ENCODE results near the gene CDK10. TPM values are rescaled to one million over a fixed set of nuclear protein-coding genes. Genes with fewer than 3 reads are reported as not detected.

The CDK10 gene
- total and polyA plus RNA-seq, 10 of the 15 experiments (the other 5 are each of a cell fraction or from before 2014, with no cell fraction given): 1.5 to 58.7 (median 36.0) TPM

DNA sequence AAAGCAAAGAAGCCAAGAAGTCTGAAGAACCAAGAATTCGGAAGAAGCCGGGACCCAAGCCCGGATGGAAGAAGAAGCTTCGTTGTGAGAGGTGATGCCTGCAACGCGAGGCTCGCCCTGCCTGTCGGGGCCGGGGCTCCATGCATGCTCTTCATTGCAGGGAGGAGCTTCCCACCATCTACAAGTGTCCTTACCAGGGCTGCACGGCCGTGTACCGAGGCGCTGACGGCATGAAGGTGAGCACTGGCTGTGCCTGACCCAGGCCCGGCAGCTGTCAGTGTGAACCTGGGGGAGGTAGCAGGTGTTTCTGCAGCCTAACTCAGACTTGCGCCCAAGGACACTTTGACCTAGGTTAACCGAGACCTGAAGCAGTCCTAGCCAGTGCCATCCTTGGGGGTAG is 46.8 kb downstream of the CDK10 start:
- Histone ChIP-seq H3K36me3 (ENCODE audit: control insufficient read depth in 2 of 2, insufficient read depth in 2 of 2, low read length in 1 of 2) (peaks cover 28 to 31% of the 10 kb centered on the region in 2 experiments), H3K27me3 (replicated peaks in 1 of 2; ENCODE audit: control insufficient read depth in 2 of 2, insufficient read depth in 2 of 2, low read length in 1 of 2) (no peaks in the 10 kb centered on the region), H3K9ac (ENCODE audit: control insufficient read depth, insufficient read depth, low read length) (no peak overlapping the region), H2AFZ (ENCODE audit: control insufficient read depth, low read depth, low read length) (no peak overlapping the region), H3K4me1 (ENCODE audit: control insufficient read depth, insufficient read depth, low read length) (peaks cover 3% of the 10 kb centered on the region; the same call in 1 of the 2 replicates), H3K27ac (ENCODE audit: control insufficient read depth, insufficient read depth) (no peak overlapping the region), H4K20me1 (ENCODE audit: control insufficient read depth, insufficient read depth) (no peaks in the 10 kb centered on the region), H3K79me2 (ENCODE audit: control insufficient read depth, insufficient read depth, low read length) (no peaks in the 10 kb centered on the region), H3K4me3 (no peak overlapping the region), H3K4me2 (ENCODE audit: control insufficient read depth, insufficient read depth) (no peak overlapping the region), H3K9me3 (replicated peaks; ENCODE audit: control insufficient read depth, insufficient read depth, low read length) (no peaks in the 10 kb centered on the region; the same call in 2 of the 3 replicates)
- 89% methylated on average over 17 of the region's 17 CpGs for WGBS (ENCODE audit: insufficient coverage, insufficient replicate concordance, low lambda C conversion rate, missing lambda C conversion rate)
- SMC1A ChIA-PET (ENCODE audit: uncharacterized antibody, unreplicated experiment): no interaction called here
- ATAC-seq (no peak), FAIRE-seq (no peak), DNase-seq (ENCODE audit: low read depth, low spot score) (no peak)
- in situ Hi-C loops (cut with MboI): no loop called here
- TF ChIP-seq, protein P1, sequence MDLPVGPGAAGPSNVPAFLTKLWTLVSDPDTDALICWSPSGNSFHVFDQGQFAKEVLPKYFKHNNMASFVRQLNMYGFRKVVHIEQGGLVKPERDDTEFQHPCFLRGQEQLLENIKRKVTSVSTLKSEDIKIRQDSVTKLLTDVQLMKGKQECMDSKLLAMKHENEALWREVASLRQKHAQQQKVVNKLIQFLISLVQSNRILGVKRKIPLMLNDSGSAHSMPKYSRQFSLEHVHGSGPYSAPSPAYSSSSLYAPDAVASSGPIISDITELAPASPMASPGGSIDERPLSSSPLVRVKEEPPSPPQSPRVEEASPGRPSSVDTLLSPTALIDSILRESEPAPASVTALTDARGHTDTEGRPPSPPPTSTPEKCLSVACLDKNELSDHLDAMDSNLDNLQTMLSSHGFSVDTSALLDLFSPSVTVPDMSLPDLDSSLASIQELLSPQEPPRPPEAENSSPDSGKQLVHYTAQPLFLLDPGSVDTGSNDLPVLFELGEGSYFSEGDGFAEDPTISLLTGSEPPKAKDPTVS (IDR thresholded peaks at IDR 0.05; ENCODE audit: low read depth, low read length): no peak
- no TSS peak for BruUV-seq (replicated peaks)
- intact Hi-C loops (cut with micrococcal nuclease; ENCODE audit: unreplicated experiment): no loop called here
- POLR2A ChIA-PET: no interaction called here
- CTCF ChIA-PET: no interaction called here
- RAD21 ChIA-PET (ENCODE audit: unreplicated experiment): no interaction called here

GRCh38 chr16:89733792-89734191 is 47.3 kb downstream of the CDK10 start:
- Histone ChIP-seq H3K27me3 (replicated peaks in 1 of 2; ENCODE audit: control insufficient read depth in 2 of 2, insufficient read depth in 2 of 2, low read length in 1 of 2) (no peaks in the 10 kb centered on the region), H3K79me2 (ENCODE audit: control insufficient read depth, insufficient read depth, low read length) (no peaks in the 10 kb centered on the region), H3K4me2 (ENCODE audit: control insufficient read depth, insufficient read depth) (no peak overlapping the region), H3K4me1 (ENCODE audit: control insufficient read depth, insufficient read depth, low read length) (peaks cover 3% of the 10 kb centered on the region; the same call in 1 of the 2 replicates), H3K36me3 (ENCODE audit: control insufficient read depth in 2 of 2, insufficient read depth in 2 of 2, low read length in 1 of 2) (peaks cover 32% of the 10 kb centered on the region in 2 experiments), H3K9me3 (replicated peaks; ENCODE audit: control insufficient read depth, insufficient read depth, low read length) (no peaks in the 10 kb centered on the region; the same call in 2 of the 3 replicates), H3K27ac (ENCODE audit: control insufficient read depth, insufficient read depth) (no peak overlapping the region), H3K9ac (ENCODE audit: control insufficient read depth, insufficient read depth, low read length) (no peak overlapping the region), H3K4me3 (no peak overlapping the region), H4K20me1 (ENCODE audit: control insufficient read depth, insufficient read depth) (no peaks in the 10 kb centered on the region), H2AFZ (ENCODE audit: control insufficient read depth, low read depth, low read length) (no peak overlapping the region)
- DNase-seq (ENCODE audit: low read depth, low spot score) (no peak), FAIRE-seq (no peak), ATAC-seq (no peak)
- ChIA-PET SMC1A (ENCODE audit: uncharacterized antibody, unreplicated experiment) (no interaction called here), CTCF (no interaction called here), RAD21 (ENCODE audit: unreplicated experiment) (no interaction called here), POLR2A (no interaction called here)
- no TSS peak for BruUV-seq (replicated peaks)
- WGBS (ENCODE audit: insufficient coverage, insufficient replicate concordance, low lambda C conversion rate, missing lambda C conversion rate): 93% methylated on average over 21 of the region's 21 CpGs
- intact Hi-C loops (cut with micrococcal nuclease; ENCODE audit: unreplicated experiment): no loop called here
- TF ChIP-seq MYB (IDR thresholded peaks at IDR 0.05; ENCODE audit: borderline replicate concordance, low read depth, low read length) (no peak), CUX1 (IDR thresholded peaks at IDR 0.05; ENCODE audit: insufficient replicate concordance, low read depth, low read length) (no peak), RFX5 (IDR thresholded peaks at IDR 0.05; ENCODE audit: low read depth, low read length) (no peak), STAT3 (IDR thresholded peaks at IDR 0.05; ENCODE audit: low read depth, low read length) (no peak), POLR2A (IDR thresholded peaks at IDR 0.05; ENCODE audit: low read depth, low read length) (peak; percentile 47), NR2C1 (IDR thresholded peaks at IDR 0.05) (no peak), ZBED1 (IDR thresholded peaks at IDR 0.05; ENCODE audit: borderline replicate concordance) (no peak), HCFC1 (IDR thresholded peaks at IDR 0.05; ENCODE audit: low read length) (no peak), TCF3 (IDR thresholded peaks at IDR 0.05; ENCODE audit: borderline replicate concordance, insufficient read depth, low read depth, low read length) (no peak)
- in situ Hi-C loops (cut with MboI): no loop called here
